HG03457 (cell line): Measurements from ENCODE around the gene ATP8B2.
"Not testable (repeated sequence)": the region's sequence is repeated elsewhere in the genome, so short reads cannot be mapped to it uniquely, and the experiment has no call there.

Experiments
- ATAC-seq: cut with Tn5 transposase; IDR thresholded peaks from one replicate; pipeline ENCODE4 v1.9.1; 2021; ENCODE audit warnings: moderate number of reproducible peaks; ENCODE audit not compliant: unreplicated experiment

ATP8B2 gene

DNA sequence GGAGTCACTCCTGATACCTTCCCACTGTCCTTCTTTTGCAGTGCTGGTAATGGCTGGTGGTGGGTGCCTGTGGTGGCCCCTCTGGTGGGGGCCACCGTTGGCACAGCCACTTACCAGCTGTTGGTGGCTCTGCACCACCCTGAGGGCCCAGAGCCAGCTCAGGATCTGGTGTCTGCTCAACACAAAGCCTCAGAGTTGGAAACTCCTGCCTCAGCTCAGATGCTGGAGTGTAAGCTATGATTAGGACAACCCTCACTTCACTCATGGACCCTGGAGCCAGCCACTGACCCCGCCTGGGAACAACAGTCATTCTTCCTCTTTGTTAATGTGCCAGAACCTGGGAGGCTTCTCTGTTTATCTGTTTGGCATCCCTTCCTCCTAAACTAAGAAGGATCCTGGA is 1.1 kb upstream of the ATP8B2 start:
- no peak for ATAC-seq

DNA sequence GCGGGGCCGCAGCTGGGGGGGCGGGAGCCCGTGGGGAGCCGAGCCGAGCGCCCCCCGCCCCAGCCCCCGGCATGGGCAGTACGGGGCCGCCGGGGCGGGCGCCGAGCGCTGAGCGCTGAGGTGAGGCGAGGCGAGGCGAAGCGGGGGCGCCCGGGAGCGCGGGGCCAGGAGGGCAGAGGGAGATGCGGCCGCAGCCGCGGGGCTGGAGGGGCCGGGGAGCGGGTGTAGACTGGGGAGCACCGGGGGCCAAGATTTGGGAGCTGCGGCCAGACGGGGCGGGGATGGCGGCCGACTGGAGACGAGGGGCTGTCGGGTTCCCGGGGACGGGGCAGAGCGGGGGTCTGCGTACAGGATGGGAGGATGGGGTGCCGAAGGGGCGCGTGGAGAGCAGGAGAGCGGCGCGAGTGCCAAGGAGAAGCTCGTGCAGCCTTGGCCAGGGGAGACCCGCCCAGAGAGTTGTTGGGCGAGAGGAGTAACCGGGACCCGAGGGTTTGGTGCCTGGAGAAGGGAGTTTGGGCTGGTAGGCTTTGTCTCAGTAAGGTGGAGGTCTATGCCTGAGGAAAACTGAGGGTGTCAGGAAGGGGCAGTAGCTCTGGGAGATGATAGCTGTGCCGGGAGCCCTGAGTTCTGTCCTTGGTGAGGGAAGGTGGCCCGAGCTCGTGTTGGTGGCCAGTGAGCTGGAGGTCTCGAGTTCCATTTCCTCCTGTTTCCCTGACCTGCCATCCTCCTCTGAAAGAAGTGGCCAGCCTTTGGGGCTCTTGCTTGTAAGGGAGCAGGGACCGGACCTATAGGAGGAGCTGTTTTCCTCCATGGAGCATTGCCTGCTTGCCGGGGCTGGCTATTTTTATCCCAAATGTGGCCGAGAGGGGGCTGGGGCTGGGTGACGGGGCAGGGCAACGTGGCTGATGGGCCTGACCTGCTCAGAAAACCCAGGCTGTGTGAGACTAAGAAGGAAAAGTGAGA is 539 bp downstream of the ATP8B2 start:
- ATAC-seq: no peak

- no peak for ATAC-seq
These were observed 1.5 kb downstream of the ATP8B2 start for GRCh38 chr1:154326546-154327465.

- ATAC-seq: no peak
These were observed 2.4 kb downstream of the ATP8B2 start for GRCh38 chr1:154327466-154328317.

GRCh38 chr1:154328318-154329151 is 3.2 kb downstream of the ATP8B2 start:
- ATAC-seq: no peak

- ATAC-seq: no peak
These were observed 3.8 kb downstream of the ATP8B2 start for GRCh38 chr1:154329152-154329521.

- ATAC-seq: no peak
These were observed 4.3 kb downstream of the ATP8B2 start for GRCh38 chr1:154329551-154330131.

GRCh38 chr1:154330669-154331068 is 5.3 kb downstream of the ATP8B2 start:
- no peak for ATAC-seq

GRCh38 chr1:154334079-154335024 is 9.0 kb downstream of the ATP8B2 start:
- ATAC-seq: no peak

- no peak for ATAC-seq
These were observed 9.8 kb downstream of the ATP8B2 start for GRCh38 chr1:154335025-154335714.

- no peak for ATAC-seq
These were observed 12.0 kb downstream of the ATP8B2 start for GRCh38 chr1:154337253-154337894.

- ATAC-seq: no peak
These were observed 13.6 kb downstream of the ATP8B2 start for GRCh38 chr1:154338875-154339274.

DNA sequence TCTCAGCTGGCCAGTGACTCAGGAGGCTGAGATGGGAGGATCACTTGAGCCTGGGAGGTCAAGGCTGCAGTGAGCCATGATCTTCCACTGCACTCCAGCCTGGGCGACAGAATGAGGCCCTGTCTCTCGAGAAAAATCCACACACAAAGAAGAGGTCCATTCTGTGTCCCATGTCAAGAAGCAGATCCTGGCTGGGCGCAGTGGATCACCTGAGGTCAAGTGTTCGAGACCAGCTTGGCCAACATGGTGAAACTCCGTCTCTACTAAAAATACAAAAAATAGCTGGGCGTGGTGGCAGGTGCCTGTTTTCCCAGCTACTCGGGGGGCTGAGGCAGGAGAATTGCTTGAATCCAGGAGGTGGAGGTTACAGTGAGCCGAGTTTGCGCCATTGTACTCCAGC is 16.0 kb downstream of the ATP8B2 start:
- ATAC-seq: not testable (repeated sequence)

DNA sequence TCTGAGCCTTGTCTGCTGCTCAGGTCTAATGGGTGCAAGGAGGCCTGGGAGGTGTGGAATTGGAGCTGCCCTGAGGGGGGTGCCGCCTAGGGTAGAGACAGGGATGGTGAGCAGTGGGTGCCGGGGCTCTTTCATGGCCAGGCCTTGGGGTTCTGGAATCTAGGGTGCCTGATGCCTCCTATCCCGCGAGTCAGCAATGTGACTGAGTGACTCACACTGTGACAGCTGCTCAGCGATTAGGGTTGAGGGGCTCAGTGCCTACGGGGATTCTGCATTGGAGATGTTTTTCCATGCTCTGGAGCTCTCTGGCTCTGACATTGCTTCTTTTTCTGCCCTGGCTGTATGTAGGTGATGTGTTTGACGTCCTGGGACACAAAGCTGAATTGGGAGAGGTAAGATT is 16.8 kb downstream of the ATP8B2 start:
- ATAC-seq: no peak

- no peak for ATAC-seq
These were observed 17.6 kb downstream of the ATP8B2 start for GRCh38 chr1:154342836-154343472.

DNA sequence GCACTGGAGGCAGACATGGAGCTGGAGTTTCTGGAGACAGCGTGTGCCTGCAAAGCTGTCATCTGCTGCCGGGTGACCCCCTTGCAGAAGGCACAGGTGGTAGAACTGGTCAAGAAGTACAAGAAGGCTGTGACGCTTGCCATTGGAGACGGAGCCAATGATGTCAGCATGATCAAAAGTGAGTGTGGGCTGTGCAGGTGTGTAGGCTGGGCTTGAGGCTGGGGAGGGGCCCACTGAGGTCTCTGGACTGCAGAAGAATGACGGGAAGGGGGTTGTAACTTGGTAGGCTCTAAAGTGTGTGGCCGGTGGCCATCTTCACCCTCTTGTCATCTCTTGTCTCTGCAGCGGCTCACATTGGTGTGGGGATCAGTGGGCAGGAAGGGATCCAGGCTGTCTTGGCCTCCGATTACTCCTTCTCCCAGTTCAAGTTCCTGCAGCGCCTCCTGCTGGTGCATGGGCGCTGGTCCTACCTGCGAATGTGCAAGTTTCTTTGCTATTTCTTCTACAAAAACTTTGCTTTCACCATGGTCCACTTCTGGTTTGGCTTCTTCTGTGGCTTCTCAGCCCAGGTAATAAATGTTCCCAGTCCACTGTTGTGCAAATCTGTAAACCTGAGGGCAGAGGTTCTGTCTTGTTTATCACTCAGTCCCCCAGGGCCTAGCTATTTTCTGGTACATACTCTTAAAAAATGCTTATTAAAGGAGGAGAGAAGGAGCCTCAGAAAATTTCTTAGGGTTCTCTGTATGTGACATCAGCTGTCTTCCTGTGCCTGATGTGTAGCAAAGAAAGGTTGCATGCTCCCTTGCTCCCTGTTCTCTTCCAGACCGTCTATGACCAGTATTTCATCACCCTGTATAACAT is 19.9 kb downstream of the ATP8B2 start:
- no peak for ATAC-seq
